Measurements from ENCODE around the gene TDRD12.

TDRD12 gene

GRCh38 chr19:32719611-32720059 lies at the start of gene TDRD12:
Gene TDRD12 (plus strand): TSS chr19:32719767. CDS start chr19:32720073, 306 bp downstream.
- DNase-seq (ENCODE audit: low read depth), result no peak
- TF ChIP-seq CTCF (IDR thresholded peaks at IDR 0.05; ENCODE audit: control insufficient read depth, insufficient read depth, low read depth, low read length, missing control alignments), result no peak
- no peak within 1 kb of the TSS for H3K4me3 ChIP-seq (ENCODE audit: control insufficient read depth, low read depth, low read length)

- DNase-seq (ENCODE audit: low read depth), result no peak
- H3K4me3 ChIP-seq (ENCODE audit: control insufficient read depth, low read depth, low read length), result no peak overlapping the region
- TF ChIP-seq CTCF (IDR thresholded peaks at IDR 0.05; ENCODE audit: control insufficient read depth, insufficient read depth, low read depth, low read length, missing control alignments), result no peak
Measured at GRCh38 chr19:32671883-32672593, 47.5 kb upstream of the TDRD12 start.

- TF ChIP-seq CTCF (IDR thresholded peaks at IDR 0.05; ENCODE audit: control insufficient read depth, insufficient read depth, low read depth, low read length, missing control alignments), result no peak
- H3K4me3 ChIP-seq (ENCODE audit: control insufficient read depth, low read depth, low read length), result no peak overlapping the region
- DNase-seq (ENCODE audit: low read depth), result no peak
Measured at GRCh38 chr19:32672841-32673240, 46.7 kb upstream of the TDRD12 start.

- DNase-seq (ENCODE audit: low read depth), result no peak
- TF ChIP-seq CTCF (IDR thresholded peaks at IDR 0.05; ENCODE audit: control insufficient read depth, insufficient read depth, low read depth, low read length, missing control alignments), result no peak
- H3K4me3 ChIP-seq (ENCODE audit: control insufficient read depth, low read depth, low read length), result no peak overlapping the region
Measured at GRCh38 chr19:32673573-32673972, 46.0 kb upstream of the TDRD12 start.

GRCh38 chr19:32674153-32674930 lies 45.2 kb upstream of the TDRD12 start:
- DNase-seq (ENCODE audit: low read depth), result no peak
- TF ChIP-seq CTCF (IDR thresholded peaks at IDR 0.05; ENCODE audit: control insufficient read depth, insufficient read depth, low read depth, low read length, missing control alignments), result no peak
- H3K4me3 ChIP-seq (ENCODE audit: control insufficient read depth, low read depth, low read length), result peak overlapping the region; percentile 95

GRCh38 chr19:32674931-32675719 lies 44.4 kb upstream of the TDRD12 start, which contains the start of gene ANKRD27:
Gene ANKRD27 (minus strand): TSS chr19:32675180. CDS start chr19:32659015, 16,165 bp downstream.
- TF ChIP-seq CTCF (IDR thresholded peaks at IDR 0.05; ENCODE audit: control insufficient read depth, insufficient read depth, low read depth, low read length, missing control alignments), result no peak
- peak; percentile 83 for DNase-seq (ENCODE audit: low read depth)
- H3K4me3 ChIP-seq (ENCODE audit: control insufficient read depth, low read depth, low read length), result peak within 1 kb of the TSS; percentile 95

Measured in AG09309 (cell line).